Activated CD8-positive, alpha-beta memory T cell treated with anti-CD3 and anti-CD28 coated beads, Interleukin-2, amount 50 U/mL, for 4 hours (primary cell): ENCODE data around the gene GPR180.
"Not testable (repeated sequence)": the region's sequence is repeated elsewhere in the genome, so short reads cannot be mapped to it uniquely, and the experiment has no call there.

Experiments used
- DNase-seq: peaks from one replicate; pipeline ENCODE4 v3.0.0-alpha.2; 2020

The GPR180 gene

DNA sequence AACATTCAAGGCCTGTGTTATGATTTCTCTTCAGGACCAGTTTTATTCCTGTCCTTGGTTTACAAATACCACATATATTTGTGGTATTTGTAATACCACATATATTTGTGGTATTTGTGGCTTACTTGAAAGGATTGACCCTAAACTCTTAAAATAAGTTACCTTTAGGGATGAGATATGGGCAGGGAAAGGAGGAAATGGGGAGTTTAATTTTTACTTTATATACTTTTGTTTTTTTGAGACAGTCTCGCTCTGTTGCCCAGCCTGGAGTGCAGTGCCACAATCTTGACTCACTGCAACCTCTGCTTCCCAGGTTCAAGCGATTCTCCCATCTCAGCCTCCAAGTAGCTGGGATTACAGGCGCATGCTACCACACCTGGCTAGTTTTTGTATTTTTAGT is 3.4 kb upstream of the GPR180 start:
- no peak for DNase-seq

DNA sequence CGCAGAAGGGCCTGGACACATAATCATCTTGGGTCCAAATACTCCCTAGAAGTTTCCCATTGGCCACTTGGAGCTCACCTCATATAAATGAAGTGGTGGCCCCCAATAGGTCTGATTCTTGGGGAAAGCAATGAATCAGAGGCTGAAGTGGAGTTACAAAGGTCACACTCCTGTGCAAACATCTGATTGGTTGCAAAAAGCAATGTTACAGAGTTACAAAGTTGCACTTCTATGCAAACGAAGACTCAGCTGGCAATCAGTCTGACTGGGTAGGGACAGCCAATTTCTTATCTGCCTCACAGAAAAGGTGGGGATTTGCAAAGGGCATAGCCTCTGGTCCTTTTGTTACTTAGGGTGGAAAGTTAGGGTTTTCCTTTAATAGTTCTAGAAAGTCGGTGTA is 1.8 kb upstream of the GPR180 start:
- DNase-seq: no peak

DNA sequence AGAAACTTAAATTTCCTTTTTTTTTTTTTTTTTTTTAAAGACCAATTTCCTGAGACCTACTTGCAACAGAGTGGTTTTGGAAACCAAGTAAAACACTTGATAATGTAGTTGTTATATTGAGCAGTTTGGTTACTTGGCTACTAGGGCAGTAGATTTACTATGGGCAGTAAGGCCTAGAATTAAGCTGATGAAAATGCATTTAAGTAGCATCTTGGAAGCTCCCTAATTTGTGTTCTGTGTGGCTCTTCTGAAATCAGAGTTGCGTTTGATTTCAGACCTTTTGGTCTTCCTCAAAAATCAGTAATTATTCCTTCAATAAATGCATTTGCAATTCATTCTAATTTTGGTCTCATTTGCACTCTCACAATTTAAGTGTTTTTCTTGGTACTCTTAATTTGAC is 810 bp downstream of the GPR180 start:
- no peak for DNase-seq

DNA sequence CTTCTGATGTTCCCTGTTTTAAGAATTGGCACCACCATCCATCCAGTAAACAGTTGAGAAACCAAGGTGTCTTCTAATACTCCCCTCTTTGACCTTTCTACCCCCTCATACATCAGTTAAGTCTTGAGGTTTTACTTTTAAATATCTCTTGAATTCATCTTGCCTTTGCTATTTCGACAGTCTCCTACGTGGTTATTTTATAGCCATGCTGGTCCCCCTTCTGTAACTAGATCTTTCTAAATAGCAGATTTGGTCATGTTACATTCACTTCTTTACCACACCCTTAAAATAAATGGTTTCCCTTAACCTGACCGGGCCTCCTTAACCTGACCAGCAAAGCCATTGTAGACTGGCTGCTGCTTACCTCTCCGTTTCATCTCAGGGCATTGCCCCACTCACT is 5.4 kb downstream of the GPR180 start:
- DNase-seq: no peak

DNA sequence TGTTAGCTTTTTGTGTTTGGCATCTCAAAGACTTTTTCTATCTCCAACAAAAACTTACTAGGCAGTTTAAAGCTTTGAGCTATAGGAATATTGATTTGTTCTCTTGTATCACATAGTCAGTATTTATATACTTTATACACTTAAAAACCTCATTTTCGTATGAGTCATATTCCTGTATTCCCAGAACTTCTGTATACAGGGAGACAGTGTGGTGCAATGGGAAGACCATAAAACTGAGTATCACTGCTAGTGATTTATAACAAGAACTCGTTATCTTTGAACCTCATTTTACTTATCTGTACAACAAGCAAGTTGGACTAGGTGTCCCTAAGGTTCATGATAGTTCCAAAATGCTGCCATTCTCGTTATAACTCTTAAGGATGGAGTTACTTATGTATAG is 6.3 kb downstream of the GPR180 start:
- DNase-seq: no peak

DNA sequence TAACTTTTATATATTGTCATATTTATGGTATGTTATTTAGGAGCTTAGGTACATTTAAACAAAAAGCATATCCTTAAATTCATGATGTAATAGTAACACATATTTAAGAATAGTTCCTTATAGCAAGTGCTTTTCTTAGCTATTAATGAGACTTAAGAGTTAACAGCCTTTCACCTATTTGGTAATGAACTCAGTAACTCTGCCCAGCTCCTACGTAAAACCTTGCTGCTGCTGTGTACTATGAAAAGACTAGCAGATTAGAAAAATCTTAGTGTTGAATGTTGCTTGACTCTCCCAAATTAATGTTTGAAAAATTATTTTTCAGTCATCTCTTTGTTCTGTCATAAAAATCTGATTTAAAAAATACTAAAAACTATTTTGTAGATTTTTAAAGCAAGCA is 6.9 kb downstream of the GPR180 start:
- DNase-seq: no peak

DNA sequence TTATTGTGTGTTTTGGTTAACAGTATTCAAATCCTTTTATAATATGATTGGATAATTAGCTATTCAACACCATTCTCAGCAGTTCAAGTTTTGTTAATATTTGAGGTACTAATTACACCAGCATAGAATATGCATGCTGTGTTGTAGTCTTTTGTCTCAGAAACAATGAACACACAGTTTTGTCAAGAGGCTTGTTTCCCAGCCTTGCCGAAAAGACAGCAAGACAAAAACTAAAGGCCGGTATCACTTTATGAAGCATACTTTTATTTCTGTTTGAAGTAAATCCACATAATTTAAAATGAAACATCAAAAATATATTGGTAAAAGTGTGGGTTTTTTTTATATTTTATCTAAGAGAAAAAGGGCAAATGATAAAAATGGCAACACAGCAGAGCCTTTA is 7.5 kb downstream of the GPR180 start:
- DNase-seq: no peak

DNA sequence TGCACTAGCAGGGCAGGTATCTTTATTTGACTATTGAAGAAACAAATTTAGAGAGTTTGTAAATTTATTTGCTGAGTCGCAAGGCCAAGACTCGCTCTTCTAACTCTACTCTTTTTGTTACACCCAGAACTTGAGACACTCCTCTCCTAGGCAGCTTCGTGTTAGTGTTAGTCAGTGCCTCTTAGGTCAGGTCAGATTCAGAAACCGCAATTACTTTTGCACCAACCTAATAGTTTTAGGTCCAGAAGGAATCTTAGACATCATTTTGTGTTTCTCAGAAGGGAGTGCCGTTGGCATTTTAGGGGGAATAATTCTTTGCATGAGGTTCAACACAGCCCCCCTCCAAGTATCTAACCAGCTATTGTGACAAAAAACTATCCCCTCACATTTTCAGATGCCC is 8.8 kb downstream of the GPR180 start:
- no peak for DNase-seq

DNA sequence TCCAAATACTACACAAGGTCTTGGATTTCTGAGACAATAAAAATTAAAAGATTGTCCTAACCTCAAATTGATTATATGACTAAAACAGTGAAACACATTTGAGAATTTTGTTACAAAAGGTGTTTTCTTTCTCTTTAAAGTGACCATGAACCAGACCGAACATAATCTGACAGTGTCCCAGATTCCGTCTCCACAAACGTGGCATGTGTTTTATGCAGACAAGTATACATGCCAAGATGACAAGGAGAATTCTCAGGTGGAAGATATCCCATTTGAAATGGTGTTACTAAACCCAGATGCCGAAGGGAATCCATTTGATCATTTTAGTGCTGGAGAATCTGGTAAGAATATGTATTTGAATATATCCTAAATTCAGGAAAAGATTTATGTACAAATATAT is 10.4 kb downstream of the GPR180 start:
- no peak for DNase-seq

DNA sequence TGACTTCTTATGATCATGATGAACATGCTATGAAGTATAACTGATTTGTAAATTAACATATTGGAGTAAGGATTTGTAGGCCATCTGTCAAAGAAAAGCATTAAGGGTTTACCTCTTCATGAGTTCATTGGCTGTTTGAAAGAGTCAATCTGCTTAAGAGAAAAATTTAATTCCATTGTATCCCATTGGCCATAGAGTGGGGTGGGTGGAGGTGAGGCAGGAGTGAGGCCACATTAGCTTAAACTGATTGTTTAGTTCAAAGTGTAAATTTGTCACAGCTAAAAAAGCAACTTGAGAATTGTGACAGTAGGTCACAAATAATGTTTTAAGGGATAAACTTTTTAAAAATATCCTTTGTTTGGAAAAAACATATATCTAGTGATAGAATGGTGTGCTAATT is 11.4 kb downstream of the GPR180 start:
- no peak for DNase-seq

DNA sequence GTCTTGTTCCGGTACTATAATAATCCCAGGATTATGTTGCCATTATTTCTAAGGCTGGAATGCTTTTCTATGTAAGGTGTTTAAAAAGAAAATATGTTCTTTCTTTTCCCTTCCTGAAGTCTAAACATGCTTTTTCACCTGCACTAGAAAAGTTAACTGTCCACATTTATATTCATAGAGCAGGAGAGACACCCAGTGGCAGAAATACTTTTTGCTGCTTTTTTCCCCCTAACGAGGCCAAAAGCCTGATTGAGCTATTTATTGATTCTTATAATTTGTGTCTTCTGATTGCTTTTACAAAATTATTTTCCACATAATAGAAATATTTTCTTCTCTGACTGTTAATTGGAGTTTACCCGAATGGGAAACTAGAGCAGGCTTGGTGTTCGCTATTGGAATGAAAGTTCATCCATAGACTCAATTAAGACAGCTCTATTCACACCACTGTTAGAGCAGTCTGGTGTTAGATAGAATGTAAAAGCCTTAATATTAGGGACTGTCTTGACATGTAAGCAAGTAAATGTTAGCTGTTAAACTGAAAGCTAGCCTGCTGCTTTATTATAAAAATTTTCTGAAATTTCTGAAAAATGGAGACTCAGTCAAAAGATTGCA is 15.8 kb downstream of the GPR180 start:
- DNase-seq: no peak

DNA sequence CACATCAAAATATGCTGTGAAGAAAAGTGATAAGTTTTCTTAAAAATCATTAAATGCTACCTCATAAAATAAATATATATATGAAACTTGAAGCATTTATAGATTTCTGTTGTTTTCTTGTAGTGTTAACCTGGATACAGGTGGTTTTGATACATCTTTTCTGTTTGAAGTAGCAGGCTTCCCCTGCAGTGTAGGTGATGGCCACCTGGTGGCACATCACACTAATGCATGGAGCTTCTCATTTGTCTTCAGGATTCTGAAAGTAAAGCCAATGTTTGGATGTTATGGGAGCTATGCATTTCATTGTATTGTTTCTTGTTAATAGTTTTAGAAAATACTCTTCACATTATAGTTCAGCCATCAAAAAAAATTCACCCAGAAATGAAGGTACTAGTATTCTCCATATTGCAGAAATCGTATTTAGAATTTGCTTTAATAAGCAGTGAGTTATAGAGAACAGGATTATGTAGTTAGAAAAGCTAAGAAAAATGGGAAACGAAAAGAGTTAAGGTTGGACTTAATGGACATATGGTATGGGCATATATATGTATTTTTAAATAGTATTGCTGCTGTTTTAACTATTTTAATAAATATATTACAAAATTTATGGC is 18.7 kb downstream of the GPR180 start:
- no peak for DNase-seq

DNA sequence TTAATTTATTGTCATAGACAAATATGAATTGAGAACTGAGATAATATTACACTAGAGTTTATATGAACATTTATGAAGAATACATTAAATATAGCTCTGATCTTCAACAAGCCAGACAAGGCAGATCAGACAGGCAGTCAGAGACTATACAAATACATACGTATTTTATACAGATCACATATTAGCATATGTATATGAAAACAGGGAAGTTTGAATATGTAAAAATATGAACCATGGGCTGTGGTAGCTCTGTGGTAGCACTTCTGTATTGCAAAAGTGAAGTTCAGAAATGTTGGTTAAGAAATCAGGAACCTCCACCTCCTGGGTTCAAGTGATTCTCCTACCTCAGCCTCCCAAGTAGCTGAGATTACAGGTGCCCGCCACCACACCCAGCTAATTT is 20.7 kb downstream of the GPR180 start:
- no peak for DNase-seq

DNA sequence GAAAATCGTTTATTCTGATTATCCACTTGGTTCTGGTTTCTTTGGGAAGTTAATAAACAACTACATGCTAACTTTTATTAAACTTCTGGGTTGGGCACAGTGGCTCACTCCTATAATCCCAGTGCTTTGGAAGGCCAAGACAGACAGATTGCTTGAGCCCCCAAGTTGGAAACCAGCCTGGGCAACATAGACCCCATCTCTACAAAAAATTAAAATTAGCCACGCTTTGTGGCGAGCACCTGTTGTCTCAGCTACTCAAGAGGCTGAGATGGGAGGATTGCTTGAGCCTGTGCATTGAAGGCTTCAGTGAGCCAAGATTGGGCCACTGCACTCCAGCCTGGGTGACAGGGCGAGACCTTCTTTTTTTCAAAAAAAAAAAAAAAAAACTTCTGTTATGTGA is 21.7 kb downstream of the GPR180 start:
- DNase-seq: no peak

DNA sequence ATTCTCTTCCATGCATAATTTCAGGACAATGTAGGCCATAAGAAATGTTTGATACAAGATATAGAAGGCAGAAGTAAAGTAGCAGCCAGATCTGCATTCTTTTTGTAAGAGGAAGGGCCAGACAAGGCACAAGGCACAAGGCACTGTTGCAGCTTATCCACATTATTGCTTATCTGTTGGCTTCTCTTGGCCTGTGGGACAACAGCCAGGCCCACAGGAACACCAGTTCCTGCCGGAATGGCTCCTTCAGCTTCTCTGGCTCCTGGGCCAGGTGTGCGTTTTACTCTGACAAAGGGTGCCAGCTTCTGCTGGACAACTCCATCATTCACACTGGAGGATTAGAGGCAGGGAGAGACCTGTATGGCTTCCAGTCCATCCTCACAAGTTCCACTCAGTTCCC is 29.2 kb downstream of the GPR180 start:
- no peak for DNase-seq

DNA sequence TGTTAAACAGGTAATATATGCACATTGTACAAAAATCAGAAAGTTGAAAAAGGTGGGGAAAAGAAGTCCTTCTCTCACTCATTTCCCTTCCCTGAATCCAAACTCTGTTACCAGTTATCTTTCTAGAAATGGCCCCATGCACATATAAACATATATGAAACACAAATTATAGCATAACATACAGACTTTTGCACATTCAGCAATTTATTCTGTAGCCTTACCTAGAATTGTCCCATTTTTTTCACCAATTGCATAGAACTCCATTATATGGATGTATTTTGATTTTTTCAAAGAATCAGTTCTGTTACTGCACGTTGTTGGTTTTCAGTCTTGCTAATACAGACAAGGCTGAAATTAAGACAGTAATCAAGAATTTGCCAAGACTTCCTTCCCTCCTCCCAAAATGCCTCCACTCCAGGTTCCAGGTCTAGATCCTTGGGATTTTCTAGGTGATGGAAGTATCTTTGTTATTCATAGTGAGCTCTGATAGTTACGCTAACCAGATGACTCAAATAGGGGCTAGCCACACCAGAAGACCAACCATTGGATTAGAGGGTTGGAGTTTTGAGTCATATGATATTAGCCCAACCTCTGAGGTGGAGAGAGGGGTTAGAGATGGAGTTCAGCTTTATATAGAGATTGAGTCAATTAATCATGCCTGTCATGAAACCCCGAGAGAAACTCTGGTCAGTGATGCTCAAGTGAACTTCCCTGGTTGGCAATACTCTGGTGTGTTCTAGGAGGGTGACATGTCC is 30.7 kb downstream of the GPR180 start:
- no peak for DNase-seq

DNA sequence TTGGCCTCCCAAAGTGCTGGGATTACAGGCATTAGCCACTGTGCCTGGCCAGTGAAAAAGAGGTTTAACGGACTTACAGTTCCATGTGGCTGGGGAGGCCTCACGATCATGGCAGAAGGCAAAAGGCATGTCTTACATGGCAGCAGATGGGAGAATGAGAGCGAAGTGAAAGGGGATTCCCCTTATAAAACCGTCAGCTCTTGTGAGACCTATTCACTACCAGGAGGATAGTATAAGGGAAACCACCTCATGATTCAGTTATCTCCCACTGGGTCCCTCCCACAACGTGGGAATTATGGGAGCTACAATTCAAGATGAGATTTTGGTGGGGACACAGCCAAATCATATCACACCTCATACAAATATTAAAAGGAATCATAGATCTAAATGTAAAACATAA is 34.4 kb downstream of the GPR180 start:
- not testable (repeated sequence) for DNase-seq

DNA sequence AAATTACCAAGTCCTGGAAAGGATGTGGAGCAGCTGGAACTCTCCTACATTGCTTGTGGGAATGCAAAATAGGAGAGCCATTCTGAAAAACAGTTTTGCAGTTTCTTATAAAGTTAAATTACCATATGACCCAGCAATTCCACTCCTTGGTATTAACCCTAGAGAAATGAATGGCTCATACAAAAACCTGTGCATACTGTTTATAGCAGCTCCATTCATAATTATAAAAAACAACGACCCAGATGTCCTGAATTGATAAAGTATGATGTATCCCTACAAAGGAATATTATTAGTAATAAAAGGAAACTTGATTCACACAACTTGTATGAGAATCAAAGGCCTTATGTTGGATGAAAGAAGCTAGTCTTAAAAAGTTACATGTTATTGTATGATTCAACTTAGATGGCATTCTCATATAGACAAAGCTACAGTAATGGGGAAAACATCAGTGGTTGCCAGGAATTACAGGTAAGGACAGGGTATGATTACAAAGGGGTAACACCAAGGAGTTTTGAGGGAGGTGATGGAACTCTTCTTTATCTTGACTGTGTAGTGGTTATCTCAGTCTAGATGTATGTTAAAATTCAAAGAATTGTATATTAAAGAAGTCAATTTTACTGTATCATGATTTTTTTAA is 35.4 kb downstream of the GPR180 start:
- no peak for DNase-seq

DNA sequence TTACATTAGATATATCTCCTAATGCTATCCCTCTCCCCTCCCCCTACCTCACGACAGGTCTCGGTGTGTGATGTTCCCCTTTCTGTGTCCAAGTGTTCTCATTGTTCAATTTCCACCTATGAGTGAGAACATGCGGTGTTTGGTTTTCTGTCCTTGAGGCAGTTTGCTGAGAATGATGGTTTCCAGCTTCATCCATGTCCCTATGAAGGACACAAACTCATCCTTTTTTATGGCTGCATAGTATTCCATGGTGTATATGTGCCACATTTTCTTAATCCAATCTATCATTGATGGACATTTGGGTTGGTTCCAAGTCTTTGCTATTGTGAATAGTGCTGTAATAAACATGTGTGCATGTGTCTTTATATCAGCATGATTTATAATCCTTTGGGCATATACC is 36.0 kb downstream of the GPR180 start:
- DNase-seq: not testable (repeated sequence)

DNA sequence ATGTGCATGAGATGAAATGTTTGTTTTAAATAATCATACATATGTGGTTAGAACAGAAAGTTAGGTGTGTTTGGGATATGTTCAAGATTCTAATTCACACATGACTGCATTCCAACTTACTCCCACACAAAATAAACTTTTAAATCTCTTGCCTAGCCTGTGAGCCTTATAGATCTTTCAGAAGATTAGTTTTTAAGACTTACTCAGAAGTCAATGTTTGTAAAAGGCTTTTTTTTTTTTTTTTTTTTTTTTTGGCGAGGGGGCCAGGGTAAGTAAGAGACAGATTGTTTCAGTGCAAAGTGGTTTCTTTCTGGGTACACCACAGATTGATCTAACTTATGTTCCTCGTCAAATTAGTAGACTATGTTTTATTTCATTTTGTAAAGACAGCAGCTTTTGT is 39.1 kb downstream of the GPR180 start:
- DNase-seq: no peak

DNA sequence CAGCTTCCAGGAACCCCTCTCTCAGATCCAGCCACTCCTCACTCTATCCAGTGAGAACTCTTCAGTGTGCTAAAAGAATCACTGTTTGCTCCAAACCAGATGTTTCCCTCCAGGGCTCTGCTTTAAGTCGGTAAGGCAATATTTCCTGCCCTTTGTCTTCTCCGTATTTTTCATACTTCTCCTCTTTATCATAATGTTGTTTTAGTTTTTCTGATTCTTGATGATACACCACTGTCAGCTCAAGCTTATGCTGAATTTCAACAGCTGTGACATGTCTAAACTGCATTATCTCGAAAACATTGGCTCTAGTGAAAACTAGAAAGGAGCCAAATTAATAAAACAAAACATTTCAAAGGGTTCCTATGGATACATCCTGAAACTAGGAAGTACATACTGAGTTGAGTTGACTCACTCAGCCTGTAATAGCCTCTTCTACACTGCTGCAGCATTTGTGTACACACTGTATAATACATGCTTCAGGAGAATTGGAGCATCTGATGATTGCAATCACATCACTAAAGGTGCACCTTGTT is 39.8 kb downstream of the GPR180 start:
- DNase-seq: no peak

DNA sequence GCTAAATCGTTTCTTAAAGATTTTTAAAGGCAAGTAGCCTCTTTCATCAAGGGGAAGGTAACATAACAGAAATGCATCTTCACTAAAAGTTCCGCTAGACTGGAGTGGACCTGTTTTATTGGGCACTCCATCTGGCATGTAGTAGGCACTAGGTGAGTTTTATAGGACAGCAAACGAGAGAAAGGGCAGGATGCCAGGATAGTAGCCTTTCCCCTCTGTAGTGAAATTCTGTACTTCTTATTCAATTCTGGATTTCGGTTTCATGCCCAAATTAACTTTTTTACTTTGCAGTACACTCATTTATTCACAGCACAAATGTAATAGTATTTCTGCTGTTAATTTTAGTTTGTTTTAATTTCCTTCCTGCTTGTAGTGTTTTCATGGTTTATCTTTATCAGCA is 45.2 kb downstream of the GPR180 start:
- DNase-seq: no peak

DNA sequence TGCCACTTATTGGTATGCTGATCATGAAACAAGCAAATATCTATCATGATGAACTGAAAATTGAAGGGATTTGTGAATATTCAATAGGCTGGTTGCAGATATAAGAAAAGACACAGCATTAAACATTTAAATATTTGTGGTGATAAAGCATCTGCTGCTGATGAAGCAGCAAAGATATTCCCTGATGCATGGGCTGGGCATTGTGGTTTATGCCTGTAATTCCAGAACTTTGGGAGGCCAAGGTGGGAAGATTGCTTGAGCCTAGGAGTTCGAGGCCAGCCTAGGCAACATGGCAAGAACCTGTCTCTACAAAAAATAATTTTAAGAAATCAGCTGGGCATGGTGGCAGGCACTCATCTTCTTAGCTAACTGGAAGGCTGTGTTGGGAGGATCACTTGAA is 54.5 kb downstream of the GPR180 start:
- DNase-seq: no peak

DNA sequence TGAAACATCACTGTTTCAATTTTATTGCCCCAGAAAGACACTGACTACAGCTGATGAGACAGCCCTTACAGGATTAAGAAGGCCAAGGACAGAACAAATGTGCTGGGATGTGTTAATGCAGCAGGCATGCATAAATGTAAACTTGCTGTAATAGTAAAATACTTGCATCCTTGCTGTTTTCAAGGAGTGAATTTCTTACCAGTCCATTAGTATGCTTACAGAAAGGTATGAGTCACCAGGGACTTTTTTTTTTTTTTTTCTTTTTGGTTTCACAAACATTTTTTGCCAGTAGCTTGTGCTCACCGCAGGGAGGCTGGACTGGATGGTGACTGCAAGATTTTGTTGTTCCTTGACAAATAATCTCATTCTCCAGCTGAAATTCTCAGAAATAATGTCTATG is 55.1 kb downstream of the GPR180 start:
- DNase-seq: no peak
